ENCODE data around the gene NIBAN1. TPM values are rescaled to one million over a fixed set of nuclear protein-coding genes. Genes with fewer than 3 reads are reported as not detected.
"Not testable (repeated sequence)": the region's sequence is repeated elsewhere in the genome, so short reads cannot be mapped to it uniquely, and the experiment has no call there.

The NIBAN1 gene
- total RNA-seq, 1 donor from 2014 or later: 0.63 TPM

DNA sequence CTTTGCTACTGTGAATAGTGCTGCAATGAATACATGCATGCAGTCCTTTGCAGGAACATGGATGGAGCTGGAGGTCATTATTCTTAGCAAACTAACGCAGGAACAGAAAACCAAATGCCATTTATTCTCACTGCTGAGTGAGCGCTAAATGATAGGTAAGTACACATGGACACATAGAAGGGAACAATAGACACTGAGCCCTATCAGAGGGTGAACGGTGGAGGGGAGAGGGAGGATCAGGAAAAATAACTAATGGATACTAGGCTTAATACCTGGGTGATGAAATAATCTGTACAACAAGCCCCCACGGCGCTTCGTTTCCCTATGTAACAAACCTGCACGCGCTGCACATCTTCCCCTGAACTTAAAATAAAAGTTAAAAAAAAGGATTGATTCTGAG is 8.9 kb downstream of the NIBAN1 start:
- peaks cover 8% of the 10 kb centered on the region for H3K27me3 Mint-ChIP-seq (ENCODE audit: low read depth)
- no peak overlapping the region for H3K4me3 Mint-ChIP-seq
- H3K36me3 Mint-ChIP-seq (ENCODE audit: low read depth): no peaks in the 10 kb centered on the region
- peaks cover 4% of the 10 kb centered on the region for H3K4me1 Mint-ChIP-seq
- H3K27ac Mint-ChIP-seq (ENCODE audit: unreplicated experiment): no peak overlapping the region
- peaks cover 4% of the 10 kb centered on the region for H3K9me3 Mint-ChIP-seq
- DNase-seq (ENCODE audit: low read depth, low spot score): no peak
- TF ChIP-seq, protein P1, sequence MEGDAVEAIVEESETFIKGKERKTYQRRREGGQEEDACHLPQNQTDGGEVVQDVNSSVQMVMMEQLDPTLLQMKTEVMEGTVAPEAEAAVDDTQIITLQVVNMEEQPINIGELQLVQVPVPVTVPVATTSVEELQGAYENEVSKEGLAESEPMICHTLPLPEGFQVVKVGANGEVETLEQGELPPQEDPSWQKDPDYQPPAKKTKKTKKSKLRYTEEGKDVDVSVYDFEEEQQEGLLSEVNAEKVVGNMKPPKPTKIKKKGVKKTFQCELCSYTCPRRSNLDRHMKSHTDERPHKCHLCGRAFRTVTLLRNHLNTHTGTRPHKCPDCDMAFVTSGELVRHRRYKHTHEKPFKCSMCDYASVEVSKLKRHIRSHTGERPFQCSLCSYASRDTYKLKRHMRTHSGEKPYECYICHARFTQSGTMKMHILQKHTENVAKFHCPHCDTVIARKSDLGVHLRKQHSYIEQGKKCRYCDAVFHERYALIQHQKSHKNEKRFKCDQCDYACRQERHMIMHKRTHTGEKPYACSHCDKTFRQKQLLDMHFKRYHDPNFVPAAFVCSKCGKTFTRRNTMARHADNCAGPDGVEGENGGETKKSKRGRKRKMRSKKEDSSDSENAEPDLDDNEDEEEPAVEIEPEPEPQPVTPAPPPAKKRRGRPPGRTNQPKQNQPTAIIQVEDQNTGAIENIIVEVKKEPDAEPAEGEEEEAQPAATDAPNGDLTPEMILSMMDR (conservative IDR thresholded peaks at IDR 0.05): no peak

DNA sequence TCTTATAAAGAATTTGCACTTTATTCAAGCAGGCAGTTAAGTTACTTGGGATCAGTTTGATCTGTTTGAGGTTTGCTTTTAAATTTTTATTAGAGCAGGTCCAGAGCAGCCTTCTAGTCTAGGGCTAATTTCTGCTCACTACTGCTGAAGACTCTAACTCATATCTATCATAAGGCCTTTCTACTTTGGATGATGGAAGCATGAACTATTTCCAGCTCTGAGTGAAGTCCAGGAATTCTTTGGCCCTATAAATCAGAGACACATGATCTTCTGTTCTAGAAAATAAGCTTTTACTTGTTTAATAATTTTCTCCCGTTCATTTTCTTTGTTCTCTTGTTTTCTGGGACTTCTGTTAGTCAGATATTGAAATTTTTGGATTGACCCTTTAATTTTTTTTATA is 14.7 kb downstream of the NIBAN1 start:
- H3K27me3 Mint-ChIP-seq (ENCODE audit: low read depth): no peaks in the 10 kb centered on the region
- no peak for DNase-seq (ENCODE audit: low read depth, low spot score)
- H3K4me1 Mint-ChIP-seq: no peaks in the 10 kb centered on the region
- TF ChIP-seq, protein P1 (conservative IDR thresholded peaks at IDR 0.05): no peak
- H3K9me3 Mint-ChIP-seq: peaks cover 4% of the 10 kb centered on the region
- no peaks in the 10 kb centered on the region for H3K36me3 Mint-ChIP-seq (ENCODE audit: low read depth)
- no peak overlapping the region for H3K27ac Mint-ChIP-seq (ENCODE audit: unreplicated experiment)
- no peak overlapping the region for H3K4me3 Mint-ChIP-seq

- Mint-ChIP-seq H3K27me3 (ENCODE audit: low read depth) (no peaks in the 10 kb centered on the region), H3K4me3 (no peak overlapping the region), H3K27ac (ENCODE audit: unreplicated experiment) (no peak overlapping the region), H3K9me3 (peaks cover 4% of the 10 kb centered on the region), H3K4me1 (no peaks in the 10 kb centered on the region), H3K36me3 (ENCODE audit: low read depth) (no peaks in the 10 kb centered on the region)
- no peak for DNase-seq (ENCODE audit: low read depth, low spot score)
- TF ChIP-seq, protein P1 (conservative IDR thresholded peaks at IDR 0.05): no peak
Observed at GRCh38 chr1:184958554-184959353, 15.6 kb downstream of the NIBAN1 start.

DNA sequence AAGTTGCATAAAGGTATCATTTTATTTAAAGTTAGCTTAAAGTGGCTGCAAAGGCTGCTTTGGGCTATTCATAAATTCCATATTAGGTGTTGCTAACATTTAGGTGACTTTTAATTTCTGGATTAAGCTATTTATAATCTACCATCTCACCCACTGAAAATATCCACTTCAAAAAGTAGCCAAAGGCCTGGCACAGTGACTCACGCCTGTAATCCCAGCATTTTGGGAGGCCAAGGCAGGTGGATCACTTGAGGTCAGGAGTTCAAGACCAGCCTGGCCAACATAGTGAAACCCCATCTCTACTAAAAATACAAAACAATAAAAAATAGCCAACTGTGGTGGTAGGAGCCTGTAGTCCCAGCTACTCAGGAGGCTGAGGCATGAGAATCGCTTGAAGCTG is 16.4 kb downstream of the NIBAN1 start:
- not testable (repeated sequence) for H3K4me3 Mint-ChIP-seq; H3K9me3 Mint-ChIP-seq; H3K4me1 Mint-ChIP-seq; H3K27ac Mint-ChIP-seq (ENCODE audit: unreplicated experiment); DNase-seq (ENCODE audit: low read depth, low spot score); H3K27me3 Mint-ChIP-seq (ENCODE audit: low read depth); H3K36me3 Mint-ChIP-seq (ENCODE audit: low read depth)

GRCh38 chr1:184956999-184957700 is 17.2 kb downstream of the NIBAN1 start:
- Mint-ChIP-seq H3K9me3 (peaks cover 4% of the 10 kb centered on the region), H3K4me1 (no peaks in the 10 kb centered on the region)

More at GRCh38 chr1:184956999-184957700, 17.2 kb downstream of the NIBAN1 start:
- H3K4me3 Mint-ChIP-seq: no peak overlapping the region
- no peaks in the 10 kb centered on the region for H3K36me3 Mint-ChIP-seq (ENCODE audit: low read depth)
- DNase-seq (ENCODE audit: low read depth, low spot score): no peak
- no peak overlapping the region for H3K27ac Mint-ChIP-seq (ENCODE audit: unreplicated experiment)
- TF ChIP-seq, protein P1 (conservative IDR thresholded peaks at IDR 0.05): no peak
- H3K27me3 Mint-ChIP-seq (ENCODE audit: low read depth): no peaks in the 10 kb centered on the region

Measured in neural crest cell (in vitro differentiated cells).